ENCODE results near the gene DVL3.

The DVL3 gene

DNA sequence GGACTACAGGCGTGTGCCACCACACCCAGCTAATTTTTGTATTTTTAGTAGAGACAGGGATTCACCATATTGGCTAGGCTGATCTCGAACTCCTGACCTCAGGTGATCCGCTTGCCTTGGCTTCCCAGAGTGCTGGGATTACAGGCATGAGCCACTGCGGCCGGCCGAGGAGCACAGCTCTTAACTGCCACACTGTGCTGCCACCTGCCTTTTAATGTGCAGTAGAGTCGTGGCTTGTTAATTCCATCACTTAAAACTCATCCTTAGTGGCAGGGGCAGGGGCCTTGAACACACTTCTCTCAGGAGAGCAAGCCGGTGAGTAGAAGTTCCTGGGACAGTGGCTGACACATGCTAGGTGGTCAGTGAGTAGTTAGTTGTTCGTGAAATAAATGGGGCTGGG is 43.3 kb downstream of the DVL3 start:
- Histone ChIP-seq H2AFZ (ENCODE audit: low read length) (no peak overlapping the region), H3K27ac (ENCODE audit: low read depth, low read length, poor library complexity, severe bottlenecking) (no peak overlapping the region), H3K9me3 (ENCODE audit: low read length) (no peaks in the 10 kb centered on the region), H4K20me1 (ENCODE audit: insufficient read depth, low read length) (no peaks in the 10 kb centered on the region), H3K4me2 (ENCODE audit: low read length) (no peak overlapping the region), H3K36me3 (ENCODE audit: insufficient read depth, low read length) (peaks cover 23% of the 10 kb centered on the region), H3K79me2 (ENCODE audit: insufficient read depth, low read length) (no peaks in the 10 kb centered on the region), H3K27me3 (ENCODE audit: insufficient read depth, low read length) (no peaks in the 10 kb centered on the region), H3K9me2 (ENCODE audit: low read depth, low read length) (no peaks in the 10 kb centered on the region), H3K4me1 (ENCODE audit: insufficient read depth, low read length, severe bottlenecking) (no peaks in the 10 kb centered on the region), H3F3A (ENCODE audit: insufficient read depth, low read length) (no peaks in the 10 kb centered on the region), H3K4me3 (ENCODE audit: low read depth, low read length, poor library complexity, severe bottlenecking) (no peak overlapping the region), H3K9ac (ENCODE audit: low read length) (no peak overlapping the region)
- no peak for TF ChIP-seq EZH2 (IDR thresholded peaks at IDR 0.05; ENCODE audit: borderline replicate concordance, low read length)
- TF ChIP-seq, protein P1, sequence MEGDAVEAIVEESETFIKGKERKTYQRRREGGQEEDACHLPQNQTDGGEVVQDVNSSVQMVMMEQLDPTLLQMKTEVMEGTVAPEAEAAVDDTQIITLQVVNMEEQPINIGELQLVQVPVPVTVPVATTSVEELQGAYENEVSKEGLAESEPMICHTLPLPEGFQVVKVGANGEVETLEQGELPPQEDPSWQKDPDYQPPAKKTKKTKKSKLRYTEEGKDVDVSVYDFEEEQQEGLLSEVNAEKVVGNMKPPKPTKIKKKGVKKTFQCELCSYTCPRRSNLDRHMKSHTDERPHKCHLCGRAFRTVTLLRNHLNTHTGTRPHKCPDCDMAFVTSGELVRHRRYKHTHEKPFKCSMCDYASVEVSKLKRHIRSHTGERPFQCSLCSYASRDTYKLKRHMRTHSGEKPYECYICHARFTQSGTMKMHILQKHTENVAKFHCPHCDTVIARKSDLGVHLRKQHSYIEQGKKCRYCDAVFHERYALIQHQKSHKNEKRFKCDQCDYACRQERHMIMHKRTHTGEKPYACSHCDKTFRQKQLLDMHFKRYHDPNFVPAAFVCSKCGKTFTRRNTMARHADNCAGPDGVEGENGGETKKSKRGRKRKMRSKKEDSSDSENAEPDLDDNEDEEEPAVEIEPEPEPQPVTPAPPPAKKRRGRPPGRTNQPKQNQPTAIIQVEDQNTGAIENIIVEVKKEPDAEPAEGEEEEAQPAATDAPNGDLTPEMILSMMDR (IDR thresholded peaks at IDR 0.05; ENCODE audit: low read length), result no peak

DNA sequence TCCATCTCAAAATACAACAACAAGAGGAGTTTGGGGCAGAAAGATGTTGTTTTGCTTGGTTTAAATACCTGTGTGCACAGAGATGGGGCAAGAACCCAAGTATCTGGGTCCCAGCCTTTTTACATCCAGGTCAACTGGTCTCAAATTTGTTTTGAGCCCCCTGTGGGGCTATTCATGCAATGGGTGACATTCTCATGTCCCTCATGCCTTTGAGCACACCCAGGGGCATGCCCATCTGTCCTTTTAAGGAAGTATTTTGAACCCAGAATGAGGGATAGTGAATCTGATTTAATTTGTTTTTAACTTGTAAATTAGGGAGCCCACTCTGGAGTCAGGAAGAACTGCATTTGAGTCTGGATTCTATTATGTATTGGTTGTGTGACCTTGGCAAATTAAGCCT is 45.6 kb downstream of the DVL3 start:
- H3F3A ChIP-seq (ENCODE audit: insufficient read depth, low read length), result no peaks in the 10 kb centered on the region
- H3K4me1 ChIP-seq (ENCODE audit: insufficient read depth, low read length, severe bottlenecking), result no peaks in the 10 kb centered on the region
- no peak overlapping the region for H3K27ac ChIP-seq (ENCODE audit: low read depth, low read length, poor library complexity, severe bottlenecking)
- no peaks in the 10 kb centered on the region for H3K9me2 ChIP-seq (ENCODE audit: low read depth, low read length)
- TF ChIP-seq, protein P1 (IDR thresholded peaks at IDR 0.05; ENCODE audit: low read length), result no peak
- TF ChIP-seq EZH2 (IDR thresholded peaks at IDR 0.05; ENCODE audit: borderline replicate concordance, low read length), result no peak
- H3K4me2 ChIP-seq (ENCODE audit: low read length), result no peak overlapping the region
- H3K9ac ChIP-seq (ENCODE audit: low read length), result no peak overlapping the region
- H3K79me2 ChIP-seq (ENCODE audit: insufficient read depth, low read length), result no peaks in the 10 kb centered on the region
- no peak overlapping the region for H2AFZ ChIP-seq (ENCODE audit: low read length)
- H3K36me3 ChIP-seq (ENCODE audit: insufficient read depth, low read length), result peaks cover under 1% of the 10 kb centered on the region; the same call in 1 of the 2 replicates
- no peak overlapping the region for H3K4me3 ChIP-seq (ENCODE audit: low read depth, low read length, poor library complexity, severe bottlenecking)
- H4K20me1 ChIP-seq (ENCODE audit: insufficient read depth, low read length), result no peaks in the 10 kb centered on the region
- H3K27me3 ChIP-seq (ENCODE audit: insufficient read depth, low read length), result 0 out of 2 replicates have a peak, but pooled peaks cover 6% of the 10 kb centered on the region
- no peaks in the 10 kb centered on the region for H3K9me3 ChIP-seq (ENCODE audit: low read length)

DNA sequence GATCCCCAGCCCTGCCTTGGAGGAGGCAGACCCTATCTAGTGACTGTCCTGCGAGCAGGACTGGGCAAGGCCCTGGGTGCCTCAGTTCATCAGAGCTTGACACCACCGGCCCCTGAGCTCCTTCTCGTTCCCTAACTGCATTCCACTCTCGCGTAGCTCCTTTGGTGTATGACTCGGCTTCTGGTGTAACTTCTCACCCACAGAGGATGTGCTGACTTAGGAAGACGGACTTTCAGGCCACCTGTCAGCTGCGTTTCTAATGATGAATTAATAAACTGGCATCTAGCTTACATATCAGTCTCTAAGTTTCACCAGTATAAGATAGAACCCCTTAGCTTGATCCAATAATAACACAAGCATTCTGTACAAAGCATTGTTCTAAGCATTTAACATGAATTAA is 48.3 kb downstream of the DVL3 start:
- Histone ChIP-seq H3K9me2 (ENCODE audit: low read depth, low read length) (no peaks in the 10 kb centered on the region), H3K36me3 (ENCODE audit: insufficient read depth, low read length) (no peaks in the 10 kb centered on the region), H3K27me3 (ENCODE audit: insufficient read depth, low read length) (0 out of 2 replicates have a peak, but pooled peaks cover 6% of the 10 kb centered on the region), H2AFZ (ENCODE audit: low read length) (no peak overlapping the region), H3K4me2 (ENCODE audit: low read length) (no peak overlapping the region), H3K9me3 (ENCODE audit: low read length) (no peaks in the 10 kb centered on the region), H3K27ac (ENCODE audit: low read depth, low read length, poor library complexity, severe bottlenecking) (no peak overlapping the region), H3F3A (ENCODE audit: insufficient read depth, low read length) (no peaks in the 10 kb centered on the region), H3K79me2 (ENCODE audit: insufficient read depth, low read length) (no peaks in the 10 kb centered on the region), H4K20me1 (ENCODE audit: insufficient read depth, low read length) (no peaks in the 10 kb centered on the region), H3K9ac (ENCODE audit: low read length) (no peak overlapping the region), H3K4me1 (ENCODE audit: insufficient read depth, low read length, severe bottlenecking) (no peaks in the 10 kb centered on the region), H3K4me3 (ENCODE audit: low read depth, low read length, poor library complexity, severe bottlenecking) (no peak overlapping the region)
- TF ChIP-seq, protein P1 (IDR thresholded peaks at IDR 0.05; ENCODE audit: low read length), result no peak
- no peak for TF ChIP-seq EZH2 (IDR thresholded peaks at IDR 0.05; ENCODE audit: borderline replicate concordance, low read length)

All from OCI-LY1 (cell line).